T-helper 2 cell treated with Interferon-gamma antibody and Interleukin-4, amounts not matched to agents 5 μg/mL and 100 μg/mL, for 36 hours (primary cell): ENCODE measurements around the gene FAM50B.

Experiments
- DNase-seq: peaks from one replicate; pipeline ENCODE4 v3.0.0; 2021; ENCODE audit warnings: low spot score
- H3K27ac Mint-ChIP-seq: one replicate; pipeline ENCODE4 v1.8.0; 2021; ENCODE audit warnings: mild to moderate bottlenecking, mixed read lengths
- H3K27me3 Mint-ChIP-seq: one replicate; pipeline ENCODE4 v1.8.0; 2021; ENCODE audit warnings: low read depth, mixed read lengths
- H3K36me3 Mint-ChIP-seq: one replicate; pipeline ENCODE4 v1.8.0; 2021; ENCODE audit warnings: low read depth, mixed read lengths
- H3K4me1 Mint-ChIP-seq: one replicate; pipeline ENCODE4 v1.8.0; 2021; ENCODE audit warnings: low read depth, mixed read lengths
- H3K4me3 Mint-ChIP-seq: one replicate; pipeline ENCODE4 v1.8.0; 2022; ENCODE audit warnings: mild to moderate bottlenecking, moderate library complexity, mixed read lengths
- H3K9me3 Mint-ChIP-seq: one replicate; pipeline ENCODE4 v1.8.0; 2021; ENCODE audit warnings: mixed read lengths

The FAM50B gene, protein sequence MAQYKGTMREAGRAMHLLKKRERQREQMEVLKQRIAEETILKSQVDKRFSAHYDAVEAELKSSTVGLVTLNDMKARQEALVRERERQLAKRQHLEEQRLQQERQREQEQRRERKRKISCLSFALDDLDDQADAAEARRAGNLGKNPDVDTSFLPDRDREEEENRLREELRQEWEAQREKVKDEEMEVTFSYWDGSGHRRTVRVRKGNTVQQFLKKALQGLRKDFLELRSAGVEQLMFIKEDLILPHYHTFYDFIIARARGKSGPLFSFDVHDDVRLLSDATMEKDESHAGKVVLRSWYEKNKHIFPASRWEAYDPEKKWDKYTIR

DNA sequence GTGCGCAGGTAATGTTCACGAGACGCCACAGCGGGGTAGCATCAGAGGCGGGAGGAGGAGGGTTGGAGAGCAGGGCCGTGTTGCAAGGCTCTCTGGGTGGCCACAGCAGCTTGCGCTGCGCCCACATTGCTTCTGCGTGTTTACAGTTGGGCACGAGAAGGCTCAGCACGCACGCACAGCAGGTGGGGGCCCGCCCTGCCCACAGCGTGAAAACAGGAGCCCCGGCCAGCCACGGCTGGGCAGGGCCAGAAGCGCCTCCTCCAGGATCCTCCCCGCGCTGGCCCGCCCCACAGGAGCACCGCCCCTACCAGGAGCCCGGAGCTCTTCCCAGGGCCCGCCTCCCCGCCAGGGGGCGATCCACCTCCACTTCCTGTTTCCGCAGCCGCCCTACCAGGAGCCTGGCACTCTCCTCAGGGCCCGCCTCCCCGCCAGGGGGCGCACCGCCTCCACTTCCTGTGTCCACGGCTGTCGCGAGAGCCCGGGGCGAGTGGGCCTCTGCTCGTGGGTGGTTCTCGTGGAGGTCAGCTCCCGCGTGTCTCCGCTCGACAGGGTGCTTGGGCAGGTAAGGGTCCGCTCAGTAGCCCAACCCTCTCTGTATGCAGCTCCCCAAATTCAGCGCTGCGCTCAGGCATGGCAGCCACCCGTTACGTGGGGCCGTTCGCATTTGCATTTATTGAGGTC is at the start of gene FAM50B:
TSS of gene FAM50B (plus strand) at position 449 of the 681 bp plus-strand sequence. CDS start 439 bp downstream, outside the sequence.
- Mint-ChIP-seq H3K27ac (peak within 1 kb of the TSS; percentile 71), H3K4me1 (peaks cover 23% of the 10 kb centered on the region), H3K36me3 (peaks cover 2% of the 10 kb centered on the region), H3K9me3 (no peaks in the 10 kb centered on the region), H3K4me3 (peak within 1 kb of the TSS; percentile 79), H3K27me3 (no peaks in the 10 kb centered on the region)
- peak; percentile 88 for DNase-seq

GRCh38 chr6:3799719-3800118 is 49.5 kb upstream of the FAM50B start:
- Mint-ChIP-seq H3K36me3 (no peaks in the 10 kb centered on the region), H3K9me3 (no peaks in the 10 kb centered on the region), H3K4me1 (no peaks in the 10 kb centered on the region), H3K4me3 (no peak overlapping the region), H3K27ac (no peak overlapping the region), H3K27me3 (no peaks in the 10 kb centered on the region)
- no peak for DNase-seq

- H3K9me3 Mint-ChIP-seq = no peaks in the 10 kb centered on the region
- DNase-seq = no peak
- H3K27ac Mint-ChIP-seq = no peak overlapping the region
- no peaks in the 10 kb centered on the region for H3K27me3 Mint-ChIP-seq
- H3K4me3 Mint-ChIP-seq = no peak overlapping the region
- no peaks in the 10 kb centered on the region for H3K4me1 Mint-ChIP-seq
- H3K36me3 Mint-ChIP-seq = no peaks in the 10 kb centered on the region
Measured at GRCh38 chr6:3800850-3801591, 48.2 kb upstream of the FAM50B start.

GRCh38 chr6:3801960-3802359 is 47.2 kb upstream of the FAM50B start:
- Mint-ChIP-seq H3K9me3 (no peaks in the 10 kb centered on the region), H3K27ac (no peak overlapping the region), H3K36me3 (no peaks in the 10 kb centered on the region), H3K27me3 (no peaks in the 10 kb centered on the region), H3K4me1 (no peaks in the 10 kb centered on the region), H3K4me3 (no peak overlapping the region)
- DNase-seq = no peak

DNA sequence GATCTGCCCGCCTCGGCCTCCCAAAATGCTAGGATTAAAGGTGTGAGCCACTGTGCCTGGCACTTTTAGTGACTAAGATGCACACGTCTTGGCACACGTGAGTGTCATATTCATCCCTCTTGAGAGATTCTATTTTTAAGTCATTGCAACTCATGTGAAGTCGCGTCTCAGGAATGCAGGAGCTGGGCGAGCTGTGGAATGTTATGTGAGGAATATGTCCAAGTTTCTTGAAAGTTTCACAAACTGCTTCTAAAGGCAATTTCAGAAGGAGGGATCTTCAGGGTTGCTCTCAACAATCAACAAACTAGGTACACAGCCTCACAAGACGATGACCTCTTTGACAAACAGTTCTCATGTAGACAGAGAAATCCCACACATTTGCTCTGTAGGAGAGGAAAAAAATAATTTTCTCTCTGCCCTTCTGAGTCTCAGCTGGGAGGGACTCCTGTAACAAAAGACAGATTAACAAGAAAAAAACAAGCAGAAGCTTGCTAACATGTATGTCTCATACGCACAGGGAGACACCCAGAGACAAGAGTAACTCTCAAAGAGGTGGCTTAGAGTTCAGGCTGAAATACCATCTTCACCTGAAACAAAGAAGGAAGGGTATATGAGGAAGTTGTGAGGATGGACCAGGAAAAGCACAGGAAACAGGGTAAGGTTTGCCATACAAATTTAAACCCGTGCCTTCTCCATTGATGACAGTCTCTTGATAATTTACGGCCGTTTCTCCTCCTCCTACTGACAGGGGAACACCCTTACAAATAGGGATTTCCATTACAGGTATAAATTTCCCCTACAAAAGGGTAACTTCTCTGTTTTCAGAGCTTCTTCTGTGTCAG is 45.3 kb upstream of the FAM50B start:
- no peaks in the 10 kb centered on the region for H3K27me3 Mint-ChIP-seq
- H3K4me3 Mint-ChIP-seq = no peak overlapping the region
- no peaks in the 10 kb centered on the region for H3K36me3 Mint-ChIP-seq
- no peak overlapping the region for H3K27ac Mint-ChIP-seq
- H3K4me1 Mint-ChIP-seq = no peaks in the 10 kb centered on the region
- no peak for DNase-seq
- H3K9me3 Mint-ChIP-seq = no peaks in the 10 kb centered on the region

DNA sequence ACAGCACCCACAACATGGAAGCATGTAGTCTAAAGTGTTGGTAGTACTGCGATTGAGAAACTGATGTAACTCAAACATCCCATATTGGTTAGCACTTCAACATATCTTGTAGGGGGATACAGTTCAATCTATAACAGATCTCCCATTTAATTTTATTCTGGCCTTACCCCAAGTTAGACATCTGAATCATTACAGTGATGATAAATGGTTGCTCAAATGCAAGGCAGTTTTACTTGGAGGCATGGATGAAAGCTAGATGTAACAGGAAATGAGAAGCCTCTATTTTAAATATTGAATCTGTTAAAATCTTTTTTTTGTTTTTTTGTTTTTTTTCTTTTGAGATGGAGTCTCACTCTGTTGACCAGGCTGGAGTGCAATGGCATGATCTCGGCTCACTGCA is 44.2 kb upstream of the FAM50B start:
- no peak for DNase-seq
- H3K9me3 Mint-ChIP-seq = no peaks in the 10 kb centered on the region
- H3K4me3 Mint-ChIP-seq = no peak overlapping the region
- no peaks in the 10 kb centered on the region for H3K36me3 Mint-ChIP-seq
- no peak overlapping the region for H3K27ac Mint-ChIP-seq
- no peaks in the 10 kb centered on the region for H3K4me1 Mint-ChIP-seq
- H3K27me3 Mint-ChIP-seq = no peaks in the 10 kb centered on the region

DNA sequence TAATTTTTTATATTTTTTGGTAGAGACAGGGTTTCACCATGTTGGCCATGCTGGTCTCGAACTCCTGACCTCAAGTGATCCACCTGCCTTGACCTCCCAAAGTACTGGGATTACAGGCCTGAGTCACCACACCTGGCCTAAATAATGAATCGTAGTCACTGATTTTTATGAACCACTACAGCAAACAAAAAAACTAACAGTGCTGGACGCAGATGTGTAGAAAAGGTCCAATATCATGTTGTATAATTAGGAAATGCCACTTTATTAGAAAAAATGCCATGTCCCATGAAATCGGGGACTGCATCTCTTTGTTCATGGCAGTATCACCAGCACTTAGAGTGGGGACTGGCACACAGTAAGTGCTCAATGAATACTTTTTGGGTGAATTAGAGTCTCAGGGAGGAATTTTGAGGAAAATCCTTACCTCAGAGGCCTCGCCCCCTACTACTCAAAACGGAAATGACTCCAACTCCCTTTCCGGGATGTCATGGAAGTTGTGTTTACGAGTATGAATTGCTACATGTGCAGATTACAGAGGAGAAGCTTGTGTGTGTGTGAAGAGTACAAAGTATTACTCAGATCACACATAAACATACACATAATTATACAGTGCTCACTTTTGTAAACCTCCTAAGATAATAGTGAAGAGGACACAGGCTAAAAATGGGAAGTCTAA is 43.6 kb upstream of the FAM50B start:
- Mint-ChIP-seq H3K9me3 (no peaks in the 10 kb centered on the region), H3K36me3 (no peaks in the 10 kb centered on the region), H3K27ac (no peak overlapping the region), H3K4me1 (no peaks in the 10 kb centered on the region), H3K4me3 (no peak overlapping the region), H3K27me3 (no peaks in the 10 kb centered on the region)
- DNase-seq = no peak

DNA sequence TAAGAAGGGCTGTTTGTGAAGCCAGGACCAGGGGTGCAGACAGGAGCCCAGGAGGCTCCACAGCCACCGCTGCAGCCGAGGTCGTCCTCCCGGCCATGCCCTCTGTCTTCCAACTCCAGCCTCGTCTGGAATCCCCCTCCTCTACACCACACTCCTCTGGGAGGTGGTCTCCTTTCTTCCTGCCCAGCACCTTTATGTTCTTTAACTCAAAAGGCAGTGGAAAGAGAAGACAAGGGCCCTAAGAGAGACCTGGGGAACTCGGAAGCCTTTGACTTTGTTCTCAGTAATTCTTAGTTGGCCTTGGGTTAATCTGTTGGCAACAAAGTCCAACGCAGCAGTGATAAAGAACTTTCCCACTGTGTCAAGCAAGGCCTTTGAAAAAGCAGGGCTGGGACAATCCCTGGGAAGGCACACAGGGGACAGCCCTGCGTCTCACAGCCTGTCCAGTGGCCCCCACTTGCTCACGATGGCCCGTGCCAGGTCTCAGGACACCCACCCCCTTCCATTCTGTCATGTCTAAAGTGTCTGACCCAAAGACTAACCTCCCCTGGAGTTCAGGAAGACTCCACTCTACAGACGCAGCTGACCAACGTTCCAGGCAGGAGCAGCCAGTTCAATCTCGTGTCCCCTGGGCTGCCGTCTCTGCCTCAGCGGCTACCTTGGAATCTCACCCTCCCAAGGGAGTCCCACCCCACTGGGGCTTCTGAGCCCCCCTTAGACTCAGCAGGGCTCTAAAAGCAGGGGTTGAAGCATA is 42.8 kb upstream of the FAM50B start:
- Mint-ChIP-seq H3K4me3 (no peak overlapping the region), H3K9me3 (no peaks in the 10 kb centered on the region), H3K36me3 (no peaks in the 10 kb centered on the region), H3K27me3 (no peaks in the 10 kb centered on the region), H3K27ac (no peak overlapping the region), H3K4me1 (no peaks in the 10 kb centered on the region)
- no peak for DNase-seq

DNA sequence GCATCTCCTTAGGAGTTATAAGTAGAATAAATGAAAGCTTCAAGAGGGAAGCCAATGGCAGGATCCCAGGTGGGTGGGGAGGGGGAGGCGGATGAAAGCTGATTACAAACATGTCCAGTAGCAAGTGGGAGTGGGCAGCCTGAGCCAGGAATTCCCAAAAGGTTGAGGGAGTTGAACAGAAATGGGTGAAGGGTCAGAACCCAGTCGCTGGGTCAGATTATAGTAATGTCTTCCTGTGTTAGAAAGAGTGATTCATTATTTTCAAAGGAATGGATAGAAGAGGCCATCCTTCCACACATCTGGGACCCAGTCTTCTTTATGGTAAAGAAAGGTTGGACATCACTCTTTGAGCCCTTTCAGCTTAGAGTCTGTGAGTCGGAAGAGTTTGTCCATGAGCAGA is 41.0 kb upstream of the FAM50B start:
- no peak overlapping the region for H3K27ac Mint-ChIP-seq
- DNase-seq = no peak
- H3K9me3 Mint-ChIP-seq = no peaks in the 10 kb centered on the region

GRCh38 chr6:3808759-3809514 is 40.2 kb upstream of the FAM50B start:
- Mint-ChIP-seq H3K36me3 (no peaks in the 10 kb centered on the region), H3K4me1 (no peaks in the 10 kb centered on the region), H3K4me3 (no peak overlapping the region), H3K27ac (no peak overlapping the region), H3K9me3 (no peaks in the 10 kb centered on the region), H3K27me3 (peaks cover 3% of the 10 kb centered on the region)
- no peak for DNase-seq

More for the DNA sequence above, 41.0 kb upstream of the FAM50B start:
- Mint-ChIP-seq H3K36me3 (no peaks in the 10 kb centered on the region), H3K4me3 (no peak overlapping the region), H3K27me3 (peaks cover 3% of the 10 kb centered on the region), H3K4me1 (no peaks in the 10 kb centered on the region)

DNA sequence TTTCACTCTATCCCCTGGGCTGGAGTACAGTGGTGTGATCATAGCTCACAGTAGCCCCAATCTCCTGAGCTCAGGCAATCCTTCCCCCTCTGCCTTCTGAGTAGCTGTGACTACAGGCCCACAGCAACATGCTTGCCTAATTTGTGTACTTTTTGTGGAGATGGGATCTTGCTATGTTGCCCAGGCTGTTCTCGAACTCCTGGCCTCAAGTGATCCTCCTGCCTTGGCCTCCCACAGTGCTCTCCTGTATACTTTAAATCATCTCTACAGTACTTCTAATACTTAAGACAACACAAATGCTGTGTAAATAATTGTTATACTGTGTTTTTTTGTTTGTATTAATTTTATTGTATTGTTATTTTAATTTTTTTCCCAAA is 39.7 kb upstream of the FAM50B start:
- Mint-ChIP-seq H3K4me3 (no peak overlapping the region), H3K27ac (no peak overlapping the region), H3K4me1 (no peaks in the 10 kb centered on the region), H3K9me3 (no peaks in the 10 kb centered on the region), H3K36me3 (no peaks in the 10 kb centered on the region), H3K27me3 (peaks cover 3% of the 10 kb centered on the region)
- DNase-seq = no peak

GRCh38 chr6:3809982-3810381 is 39.2 kb upstream of the FAM50B start:
- Mint-ChIP-seq H3K4me1 (no peaks in the 10 kb centered on the region), H3K36me3 (no peaks in the 10 kb centered on the region), H3K9me3 (no peaks in the 10 kb centered on the region), H3K4me3 (no peak overlapping the region), H3K27ac (no peak overlapping the region), H3K27me3 (peaks cover 3% of the 10 kb centered on the region)
- DNase-seq = no peak
